HG03064 (cell line): ENCODE measurements around the gene GALNT10.

Experiments used
- ATAC-seq: cut with Tn5 transposase; IDR thresholded peaks from one replicate; pipeline ENCODE4 v1.9.1; 2021; ENCODE audit warnings: low read depth; ENCODE audit not compliant: unreplicated experiment

The GALNT10 gene

GRCh38 chr5:154396128-154396527 is 205.6 kb downstream of the GALNT10 start:
- no peak for ATAC-seq

DNA sequence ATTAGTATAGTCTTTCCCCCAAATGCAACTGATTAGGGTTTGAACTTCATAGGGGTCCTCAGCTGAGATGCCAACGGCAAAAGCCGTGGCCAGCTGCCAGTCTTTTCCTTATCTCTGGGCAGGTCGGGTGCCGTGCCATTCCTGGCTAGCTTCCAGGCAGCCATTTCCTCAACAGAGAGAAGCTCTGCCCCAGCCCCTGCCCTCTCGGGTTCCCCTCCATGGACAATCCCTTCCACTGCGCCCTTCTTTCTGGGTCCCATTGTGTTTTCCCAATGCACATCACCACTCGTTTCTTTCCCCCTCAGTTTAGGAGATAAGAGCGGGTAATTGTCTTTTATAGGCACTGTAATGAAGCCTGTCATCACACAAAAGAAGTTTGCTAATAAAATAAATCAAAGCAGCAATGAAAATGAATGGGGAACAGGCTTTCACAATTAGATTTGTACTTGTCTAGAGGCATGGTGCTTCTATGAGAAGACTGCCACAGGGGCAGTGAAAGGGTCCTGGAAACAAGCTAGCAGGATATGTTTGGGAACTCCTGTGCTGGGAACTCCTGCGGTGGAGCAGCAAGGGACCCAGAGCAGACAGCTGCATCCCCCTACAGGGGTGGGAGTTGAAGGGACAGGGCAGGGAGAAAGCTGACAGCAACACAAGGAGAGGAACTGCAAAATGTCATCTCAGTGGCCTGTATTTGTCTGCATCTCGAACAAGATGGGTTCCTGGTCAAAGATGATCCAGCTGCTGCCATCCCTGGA is 207.3 kb downstream of the GALNT10 start:
- ATAC-seq, result no peak

DNA sequence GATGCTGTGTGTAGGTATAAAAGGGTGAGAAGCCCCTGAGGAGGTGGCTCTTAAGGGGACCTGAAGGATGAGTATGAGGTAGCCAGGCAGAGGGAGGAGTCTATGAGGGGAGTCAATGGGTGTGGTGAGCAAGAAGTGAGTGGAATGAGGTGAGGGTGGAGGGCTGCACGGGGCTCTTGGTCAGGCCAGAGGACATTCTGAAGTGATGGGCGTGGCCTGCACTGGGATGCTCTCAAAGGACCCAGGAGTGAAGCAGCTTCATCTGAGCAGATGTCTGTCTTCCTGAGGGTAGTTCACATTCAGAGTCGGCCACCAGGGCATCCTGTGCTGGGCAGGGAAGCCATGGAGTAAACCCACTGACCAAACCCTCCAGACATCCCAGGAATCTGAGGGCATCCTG is 210.1 kb downstream of the GALNT10 start:
- ATAC-seq, result no peak

DNA sequence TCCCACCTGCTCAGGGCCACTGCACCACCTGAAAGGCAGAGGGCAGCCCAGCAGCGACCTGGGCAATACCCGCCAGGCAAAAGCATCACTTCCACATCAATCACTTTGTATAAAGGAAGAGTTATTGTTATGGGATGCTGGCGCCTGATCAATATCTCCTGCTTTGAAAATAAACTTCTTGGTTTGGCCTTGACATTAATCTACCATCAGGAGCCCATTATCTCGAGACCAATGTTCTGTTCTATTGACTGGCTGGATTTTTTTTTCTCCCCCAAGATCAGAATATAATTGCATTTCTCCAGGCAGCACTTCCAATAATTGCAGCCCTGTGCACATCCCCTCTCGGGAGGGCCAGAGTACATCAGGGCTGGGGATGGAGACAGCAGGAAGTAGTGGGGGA is 210.8 kb downstream of the GALNT10 start:
- no peak for ATAC-seq

DNA sequence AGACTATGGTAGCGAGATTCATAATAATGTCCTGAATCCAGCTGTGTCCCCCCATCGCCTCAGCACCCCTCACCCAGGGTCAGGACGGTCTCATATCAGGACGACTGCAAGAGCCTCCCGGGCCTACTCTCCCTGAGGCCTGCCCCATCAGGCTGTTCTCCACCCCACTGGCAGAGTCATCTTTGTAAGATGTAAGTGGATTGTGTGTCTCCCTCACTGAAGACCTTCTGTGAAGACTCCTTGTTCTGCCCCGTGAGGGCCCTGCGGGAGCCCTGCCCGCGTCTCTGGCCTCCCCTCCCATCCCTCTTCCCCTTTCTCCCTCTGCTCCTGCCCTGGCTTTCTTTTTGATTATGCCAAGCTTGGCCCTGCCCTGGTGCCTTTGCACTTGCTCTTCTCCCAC is 211.4 kb downstream of the GALNT10 start:
- no peak for ATAC-seq

DNA sequence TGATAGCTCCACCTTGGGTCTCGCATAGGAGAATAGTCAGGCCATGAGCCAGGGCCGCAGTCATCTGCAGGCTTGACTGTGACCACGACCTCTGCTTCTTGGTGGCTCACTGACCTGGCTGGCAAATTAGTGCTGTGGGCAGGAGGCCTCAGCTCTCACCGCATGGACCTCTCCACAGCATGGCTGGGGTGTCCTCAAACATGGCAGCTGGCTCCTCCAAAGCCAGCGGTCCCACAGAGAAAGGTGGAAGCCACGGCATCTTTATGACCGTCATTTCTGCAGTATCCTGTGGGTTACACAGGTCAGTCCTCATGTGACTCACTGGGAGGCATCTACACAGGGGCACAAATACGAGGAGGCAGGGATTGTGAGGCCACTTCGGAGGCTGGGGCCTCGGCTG is 212.1 kb downstream of the GALNT10 start:
- ATAC-seq, result no peak

DNA sequence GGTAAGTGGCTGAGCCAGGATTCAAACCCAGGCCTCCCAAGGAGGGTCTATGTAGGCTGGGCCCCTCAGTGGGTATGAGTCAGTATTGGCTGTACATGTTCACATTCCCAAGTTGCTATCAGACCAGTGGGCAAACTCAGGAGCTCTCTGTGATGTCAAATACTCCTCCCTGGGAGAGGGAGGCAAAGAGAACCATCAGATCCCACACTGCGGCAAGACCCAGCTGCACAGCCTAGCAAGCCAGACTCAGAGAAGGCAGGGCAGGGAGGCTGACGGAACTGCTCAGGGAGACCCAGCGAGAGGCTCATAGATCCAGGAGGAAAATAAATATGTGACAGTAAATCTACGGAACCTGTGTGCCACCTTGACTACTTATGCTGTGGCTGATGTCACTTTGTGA is 212.7 kb downstream of the GALNT10 start:
- ATAC-seq, result no peak

DNA sequence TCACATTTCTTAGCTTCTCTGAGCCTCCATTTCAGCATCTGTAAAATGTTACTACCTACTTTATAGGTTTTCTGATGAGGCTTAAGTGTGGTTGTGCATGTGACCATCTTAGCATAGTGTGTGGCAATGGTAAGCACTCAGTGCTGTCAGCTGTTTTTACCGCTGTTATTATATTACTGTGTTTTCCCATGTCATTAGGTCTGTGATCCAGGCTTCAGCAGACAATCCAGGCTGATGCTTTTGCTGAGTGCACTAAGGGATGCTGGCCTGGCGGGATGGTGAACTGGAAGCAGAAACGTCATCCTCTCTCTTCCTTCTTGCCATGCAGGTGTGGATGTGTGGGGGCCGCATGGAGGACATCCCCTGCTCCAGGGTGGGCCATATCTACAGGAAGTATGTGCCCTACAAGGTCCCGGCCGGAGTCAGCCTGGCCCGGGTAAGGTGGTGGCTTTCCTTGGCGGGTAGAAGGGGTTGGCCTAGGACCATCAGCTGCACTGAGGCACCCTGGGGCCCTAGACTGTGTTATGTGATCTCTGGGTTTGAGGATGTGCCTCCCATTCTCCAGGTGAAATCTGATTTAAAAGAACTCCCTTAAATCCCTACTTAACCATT is 213.3 kb downstream of the GALNT10 start:
- ATAC-seq, result no peak

DNA sequence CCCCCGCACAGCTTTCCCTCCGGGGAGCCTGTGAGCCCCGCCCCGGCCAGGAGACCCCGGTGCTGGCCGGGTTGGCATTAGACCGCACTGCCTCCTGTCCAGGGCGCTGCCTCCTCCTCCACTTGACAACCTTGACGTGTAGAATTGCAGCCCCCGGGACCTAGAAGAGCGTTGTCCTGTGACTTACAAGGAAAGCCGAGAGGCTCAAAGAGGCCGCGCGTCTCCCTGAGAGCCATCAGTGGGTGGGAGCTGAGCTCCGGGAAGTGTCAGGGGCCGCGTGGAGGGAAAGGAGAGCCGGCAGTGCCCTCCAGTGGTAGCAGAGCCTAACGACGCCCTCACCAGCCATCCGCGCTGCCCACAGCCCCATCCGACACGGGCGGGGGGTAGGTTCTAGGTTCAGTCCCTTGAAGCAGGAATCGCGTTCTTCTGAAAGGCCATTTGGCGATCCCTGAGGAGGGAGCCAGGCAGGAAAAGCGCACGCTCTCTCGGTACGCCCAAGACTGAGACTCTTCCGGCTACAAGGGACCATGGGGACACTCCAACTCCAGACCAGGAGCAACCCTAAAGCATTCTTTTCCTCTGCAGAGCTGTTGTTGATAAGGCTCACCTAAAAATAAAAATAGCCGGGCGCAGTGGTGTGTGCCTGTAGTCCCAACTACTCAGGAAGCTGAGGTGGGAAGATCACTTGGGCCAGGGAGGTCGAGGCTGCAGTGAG is 214.7 kb downstream of the GALNT10 start:
- peak; percentile 95 for ATAC-seq

DNA sequence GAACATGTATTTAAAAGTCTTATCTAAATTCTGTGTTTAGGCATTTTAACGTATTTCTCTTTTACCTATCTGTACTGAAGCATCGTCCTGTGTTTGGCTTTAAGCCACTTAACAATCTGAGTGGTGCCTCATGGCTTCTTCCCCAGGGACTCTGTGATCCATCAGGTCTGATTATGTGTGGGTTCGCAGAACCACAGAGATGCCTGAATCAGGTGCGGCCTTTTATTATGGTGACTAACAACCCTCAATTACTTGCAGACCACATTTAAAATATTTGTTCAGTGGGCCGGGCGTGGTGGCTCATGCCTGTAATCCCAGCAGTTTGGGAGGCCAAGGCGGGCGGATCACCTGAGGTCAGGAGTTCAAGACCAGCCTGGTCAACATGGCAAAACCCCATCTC is 215.7 kb downstream of the GALNT10 start:
- ATAC-seq, result no peak

DNA sequence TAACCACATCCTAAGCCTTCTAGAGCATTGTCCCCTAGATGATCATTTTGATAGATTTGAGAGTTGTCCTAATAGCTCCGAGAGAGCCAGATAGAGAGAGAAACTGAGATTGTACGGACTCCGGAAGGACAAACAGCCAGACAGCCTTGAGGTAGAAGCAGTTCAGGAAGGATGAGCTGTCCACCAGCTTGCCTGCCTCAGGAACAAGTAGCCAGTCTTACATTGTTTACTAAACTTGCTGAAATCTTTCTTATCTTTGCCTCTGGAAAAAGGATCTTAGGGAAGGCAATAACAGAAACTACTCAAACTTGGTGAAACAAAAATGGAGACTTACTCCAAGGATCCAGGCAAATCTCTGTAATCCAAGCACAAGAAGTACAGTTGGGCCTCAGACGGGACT is 216.3 kb downstream of the GALNT10 start:
- no peak for ATAC-seq

DNA sequence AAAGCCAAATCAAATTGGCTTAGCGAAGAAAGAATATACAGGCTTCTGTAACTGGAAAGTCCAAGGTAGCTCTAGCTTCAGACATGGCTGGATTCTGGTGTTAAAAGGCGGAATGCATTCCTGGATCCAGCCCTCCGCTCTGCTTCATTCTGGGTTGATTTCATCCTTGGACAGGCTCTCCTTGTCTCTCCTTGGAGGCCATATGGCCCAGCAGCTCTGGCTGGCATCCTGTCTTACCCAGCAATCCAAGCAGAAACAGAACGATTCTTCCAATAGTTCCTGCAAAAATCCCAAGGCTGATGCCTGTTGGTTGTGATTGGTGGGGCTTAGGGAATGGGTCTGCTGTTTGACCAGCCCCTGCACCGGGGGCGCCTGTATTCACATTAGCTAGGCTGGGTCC is 218.3 kb downstream of the GALNT10 start:
- ATAC-seq, result no peak

- ATAC-seq, result no peak
Measured at GRCh38 chr5:154409230-154409840, 218.8 kb downstream of the GALNT10 start.

- no peak for ATAC-seq
Measured at GRCh38 chr5:154410008-154410407, 219.5 kb downstream of the GALNT10 start.

- ATAC-seq, result no peak
Measured at GRCh38 chr5:154410786-154411185, 220.3 kb downstream of the GALNT10 start.

DNA sequence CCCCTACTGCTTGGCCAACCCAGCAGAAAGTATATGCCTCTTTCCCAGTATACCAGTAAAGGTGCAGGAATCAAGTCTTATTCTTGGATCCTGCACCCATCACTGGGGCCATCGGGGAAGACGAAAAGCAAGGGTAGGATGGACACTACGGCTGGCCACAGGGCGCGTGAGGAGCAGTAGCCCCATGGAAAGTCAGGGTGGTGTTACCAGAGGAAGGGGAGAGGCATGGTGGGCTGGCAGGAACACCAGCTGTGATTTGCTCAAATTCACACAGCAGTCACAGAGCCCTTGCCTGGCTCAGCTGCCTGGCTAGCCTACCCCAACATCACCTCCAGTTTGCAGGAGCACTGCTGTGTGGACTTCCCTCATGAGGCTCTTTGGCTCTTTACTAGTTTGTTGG is 220.8 kb downstream of the GALNT10 start:
- ATAC-seq, result no peak

GRCh38 chr5:154412316-154412715 is 221.8 kb downstream of the GALNT10 start:
- ATAC-seq, result no peak

DNA sequence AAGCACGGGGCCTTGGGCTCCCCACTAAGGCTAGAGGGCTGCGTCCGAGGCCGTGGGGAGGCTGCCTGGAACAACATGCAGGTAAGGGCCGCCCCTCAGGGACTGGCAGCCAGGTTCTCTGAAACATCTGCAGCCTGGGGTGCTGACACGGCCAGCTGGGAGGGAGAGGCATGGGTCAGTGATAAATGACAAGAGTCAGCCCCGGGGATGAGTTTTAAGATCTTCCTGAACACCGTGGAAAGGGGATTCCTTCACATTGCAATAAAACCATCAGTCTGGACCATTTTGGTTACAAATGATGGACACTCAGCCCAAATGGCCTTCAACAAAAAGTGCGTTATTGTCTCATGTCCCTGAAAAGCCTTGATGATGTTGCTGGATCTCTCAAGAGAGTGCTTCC is 222.4 kb downstream of the GALNT10 start:
- no peak for ATAC-seq

GRCh38 chr5:154415114-154415513 is 224.6 kb downstream of the GALNT10 start:
- no peak for ATAC-seq

- ATAC-seq, result no peak
Measured at GRCh38 chr5:154418344-154418820, 227.8 kb downstream of the GALNT10 start.

GRCh38 chr5:154419236-154419635 is 228.7 kb downstream of the GALNT10 start:
- no peak for ATAC-seq
